Pons (tissue), 1 donor: Measurements from ENCODE around the gene EPHA4.
A peak's percentile ranks its signal among the peaks of the same experiment; 100 is the strongest.

ENCODE experiments used
- DNase-seq: peaks from one replicate; pipeline ENCODE4 v3.0.0-alpha.2; 2016; ENCODE audit warnings: low spot score

The EPHA4 gene

DNA sequence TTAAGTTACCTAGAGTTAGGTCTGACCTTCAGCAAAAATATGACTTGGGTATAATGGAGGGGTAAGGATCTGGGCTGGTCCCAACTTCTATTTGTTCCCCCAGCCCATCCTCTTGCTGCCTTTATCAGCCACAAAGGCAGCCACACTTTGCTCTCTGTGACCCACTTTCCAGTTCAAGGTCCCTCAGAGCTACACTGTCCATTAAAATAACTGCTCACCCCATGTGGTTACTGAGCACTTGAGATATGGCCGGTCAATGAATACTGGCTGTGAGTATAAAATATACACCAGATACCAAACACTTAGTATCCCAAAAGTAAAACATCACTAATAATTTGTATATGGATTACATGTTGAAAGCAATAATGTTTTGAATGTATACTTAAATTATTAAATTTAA, 67.2 kb downstream of the EPHA4 start:
- DNase-seq: no peak

DNA sequence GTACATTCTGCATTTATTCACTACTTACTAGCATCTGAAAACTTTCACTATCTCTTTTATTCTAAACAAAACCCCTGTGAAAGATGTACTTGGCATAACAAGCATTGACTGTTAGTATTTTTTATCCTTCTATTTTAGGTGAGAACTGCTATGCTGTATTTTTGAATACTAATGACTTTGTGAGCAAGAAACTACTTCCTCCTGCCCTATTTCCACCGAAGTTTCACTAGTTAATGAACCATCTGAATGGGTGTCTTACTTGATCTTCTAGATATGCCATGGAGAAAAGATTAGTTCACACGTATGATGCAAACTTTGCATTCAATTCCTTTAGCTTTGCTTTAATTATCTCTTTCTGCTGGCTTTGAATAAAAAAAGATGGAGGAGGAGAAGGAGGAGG, 68.1 kb downstream of the EPHA4 start:
- DNase-seq: no peak

DNA sequence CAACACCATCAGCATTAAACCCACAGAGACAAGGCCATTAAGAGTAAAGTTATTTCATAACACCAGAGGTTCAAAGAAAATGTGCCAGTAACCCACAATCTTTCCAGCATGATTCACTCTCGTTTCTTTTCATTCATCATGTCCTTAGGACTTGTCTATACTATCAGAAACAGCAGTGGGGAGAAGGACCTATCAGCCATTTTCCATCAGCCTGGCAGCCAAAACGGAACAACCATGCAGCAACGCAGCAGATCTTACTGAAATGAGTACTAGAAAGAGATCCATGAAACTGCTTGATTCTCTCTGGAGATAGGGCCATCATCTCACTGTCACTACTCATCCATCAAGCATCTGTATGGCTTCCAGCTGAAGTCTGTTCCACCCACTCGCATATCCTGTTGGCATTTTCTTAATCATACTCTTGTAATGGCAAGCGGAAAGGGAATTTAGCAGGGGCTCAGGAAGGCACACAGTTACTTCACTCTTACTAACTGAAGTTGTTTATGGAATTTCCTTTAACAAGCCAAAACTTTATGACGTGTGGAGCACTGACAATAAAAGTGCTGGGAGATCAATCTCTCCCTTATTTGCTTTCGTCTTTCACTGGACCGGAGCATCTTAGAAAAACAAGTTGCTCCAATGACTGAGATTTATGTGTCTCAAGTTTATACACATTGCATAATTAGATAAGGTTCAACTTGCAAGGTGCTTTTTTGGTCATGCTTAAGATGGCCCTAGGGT, 69.7 kb downstream of the EPHA4 start:
- no peak for DNase-seq

DNA sequence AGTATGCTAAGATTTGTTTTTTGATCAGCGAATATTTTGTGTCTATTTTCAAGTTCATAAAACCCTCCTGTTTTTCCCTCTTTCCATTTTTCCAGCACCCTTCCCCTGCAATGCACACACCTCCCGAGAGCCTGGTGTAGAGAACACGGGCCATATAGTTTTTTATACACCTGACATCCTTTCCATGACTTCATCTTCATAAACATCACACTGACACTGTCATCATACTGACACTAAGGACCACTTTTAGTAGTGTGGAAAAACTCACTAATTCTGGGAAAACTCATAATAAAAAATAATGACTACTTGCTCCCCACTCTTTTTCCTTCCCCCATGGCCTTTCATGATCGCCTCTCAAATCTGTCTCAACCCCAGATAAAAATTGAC, 70.2 kb downstream of the EPHA4 start:
- no peak for DNase-seq

DNA sequence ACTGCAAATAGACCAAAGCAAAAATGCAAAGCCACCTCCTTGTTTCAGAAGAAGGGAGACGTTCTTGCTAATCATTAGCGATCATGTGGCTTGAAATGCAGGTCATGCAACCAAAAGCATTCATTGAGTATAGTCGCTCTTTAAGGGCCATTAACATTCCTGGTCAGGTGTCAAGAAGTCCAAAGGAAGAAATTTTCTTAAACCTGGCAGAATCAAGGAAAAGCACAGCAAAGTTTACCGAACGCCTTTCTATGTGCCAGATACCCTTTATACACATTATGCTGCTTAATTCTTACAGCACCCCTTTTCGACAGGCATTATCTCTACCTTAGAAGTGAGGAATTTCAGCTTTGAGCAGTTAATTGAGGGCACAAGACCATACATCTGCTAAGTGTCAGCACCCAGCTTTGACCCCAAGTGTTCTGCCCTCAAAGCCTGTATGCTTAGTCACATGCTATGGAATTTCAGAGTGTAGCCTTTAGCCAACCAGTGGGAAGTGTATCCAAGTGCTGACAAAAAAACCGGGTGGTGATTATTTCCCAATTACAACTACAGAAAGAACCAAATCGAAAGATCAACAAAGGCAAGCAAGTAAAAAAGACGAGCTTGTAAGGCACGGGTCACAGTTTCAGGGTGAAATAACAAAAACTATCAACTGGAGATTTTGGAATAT, 70.8 kb downstream of the EPHA4 start:
- DNase-seq: no peak

DNA sequence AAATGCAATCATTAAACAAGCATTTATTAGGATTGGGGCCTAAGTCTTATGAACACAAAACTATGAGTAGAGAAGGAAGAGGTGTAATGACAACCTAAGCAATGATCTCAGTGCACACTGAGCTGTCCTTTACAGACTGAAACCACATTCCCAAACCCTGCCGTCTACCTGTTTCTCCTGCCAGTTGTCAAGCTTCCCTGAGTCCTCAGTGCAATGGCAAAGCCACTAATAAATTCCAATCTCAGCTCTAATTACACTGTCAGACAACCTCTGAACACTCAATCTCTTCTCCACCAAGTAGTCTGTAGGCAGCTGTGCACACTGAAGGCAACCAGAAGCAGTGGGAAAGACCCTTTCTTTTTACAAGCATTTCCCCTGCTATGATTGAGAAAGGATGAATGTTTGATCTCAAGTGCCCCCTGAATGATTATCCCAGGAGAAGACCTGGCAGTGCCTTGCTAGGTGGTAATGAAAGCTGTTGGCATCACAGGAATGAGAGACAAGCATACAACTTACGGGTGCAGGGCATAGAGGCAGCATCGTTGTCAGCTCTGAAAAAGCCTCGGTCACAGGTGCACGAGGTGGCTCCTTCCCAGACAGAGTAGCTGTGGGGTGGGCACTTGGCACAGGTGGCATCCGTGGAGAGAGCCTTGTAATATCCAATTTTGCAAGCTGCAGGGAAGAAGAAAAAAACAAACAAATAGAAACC, 71.4 kb downstream of the EPHA4 start:
- DNase-seq: no peak

DNA sequence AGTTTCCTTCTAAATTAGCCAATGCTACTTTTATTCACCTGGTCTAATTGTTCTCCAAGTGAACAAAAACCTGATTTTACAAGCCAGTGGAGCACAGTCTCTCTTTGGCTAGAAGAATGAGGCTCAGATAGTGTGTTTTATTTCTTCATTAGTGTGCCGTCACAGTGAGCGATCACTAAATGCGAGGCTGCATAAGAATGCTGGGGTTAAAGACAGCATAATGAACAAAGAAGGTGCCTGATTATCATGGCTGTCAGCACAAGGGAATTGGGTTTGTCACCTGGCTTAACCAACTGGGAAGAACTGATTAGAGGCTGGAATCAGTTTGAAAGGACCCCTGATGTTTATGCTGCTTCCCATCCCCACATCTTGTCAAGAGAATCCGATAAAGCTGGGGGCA, 76.4 kb downstream of the EPHA4 start:
- no peak for DNase-seq

DNA sequence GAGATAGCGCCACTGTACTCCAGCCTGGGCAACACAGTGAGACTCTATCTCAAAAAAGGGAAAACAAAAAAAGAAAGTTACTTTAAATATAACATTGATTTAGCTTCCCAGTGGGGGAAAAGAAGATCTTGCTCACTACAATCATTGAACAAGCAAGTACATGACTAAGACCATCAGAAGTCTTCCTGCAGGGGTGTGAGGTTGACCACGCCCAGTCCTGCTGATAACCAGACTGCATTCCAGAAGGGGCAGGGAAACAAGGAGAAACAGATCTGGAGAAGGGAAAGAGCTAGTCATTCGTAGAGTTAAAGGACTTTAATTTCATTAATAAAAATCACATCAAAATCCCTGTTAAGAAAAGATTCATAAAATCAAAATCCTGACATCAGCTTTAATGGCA, 77.5 kb downstream of the EPHA4 start:
- no peak for DNase-seq

DNA sequence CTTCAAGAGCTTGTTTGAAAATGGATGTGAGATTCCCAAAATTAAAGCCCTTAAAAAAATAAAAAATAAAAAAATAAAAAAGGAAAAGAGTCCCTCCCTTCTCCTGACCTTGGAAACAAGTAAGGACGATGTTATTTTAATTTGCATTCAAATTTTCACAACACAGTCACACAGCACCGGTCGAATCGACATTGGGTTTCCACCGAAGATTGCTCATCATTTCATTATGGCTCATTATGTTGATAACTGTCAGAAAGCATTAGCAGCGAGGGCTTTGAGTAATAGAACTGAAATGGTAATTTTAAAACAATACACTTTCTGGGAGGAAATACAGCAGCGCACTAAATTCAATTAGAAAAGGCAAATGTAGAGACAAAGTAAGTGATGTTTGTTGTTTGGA, 78.7 kb downstream of the EPHA4 start:
- DNase-seq: no peak

DNA sequence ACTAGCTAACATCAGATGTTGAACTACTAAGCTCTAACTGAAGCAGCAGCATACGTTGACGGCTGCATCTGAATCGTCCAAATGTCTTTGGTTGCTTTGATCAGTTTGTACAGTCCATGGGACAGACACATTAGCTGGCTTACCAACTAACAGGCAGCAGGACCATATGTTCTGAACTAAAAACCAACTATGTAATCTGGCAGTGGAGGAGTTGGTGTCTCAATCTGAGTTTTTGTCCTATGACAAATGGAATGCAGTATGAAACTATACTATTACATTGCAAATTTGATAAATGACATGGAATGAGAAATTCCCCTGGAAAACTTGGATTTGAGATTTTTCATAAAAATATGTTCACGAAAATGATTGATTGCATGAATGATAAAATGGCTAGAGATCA, 79.5 kb downstream of the EPHA4 start:
- no peak for DNase-seq

DNA sequence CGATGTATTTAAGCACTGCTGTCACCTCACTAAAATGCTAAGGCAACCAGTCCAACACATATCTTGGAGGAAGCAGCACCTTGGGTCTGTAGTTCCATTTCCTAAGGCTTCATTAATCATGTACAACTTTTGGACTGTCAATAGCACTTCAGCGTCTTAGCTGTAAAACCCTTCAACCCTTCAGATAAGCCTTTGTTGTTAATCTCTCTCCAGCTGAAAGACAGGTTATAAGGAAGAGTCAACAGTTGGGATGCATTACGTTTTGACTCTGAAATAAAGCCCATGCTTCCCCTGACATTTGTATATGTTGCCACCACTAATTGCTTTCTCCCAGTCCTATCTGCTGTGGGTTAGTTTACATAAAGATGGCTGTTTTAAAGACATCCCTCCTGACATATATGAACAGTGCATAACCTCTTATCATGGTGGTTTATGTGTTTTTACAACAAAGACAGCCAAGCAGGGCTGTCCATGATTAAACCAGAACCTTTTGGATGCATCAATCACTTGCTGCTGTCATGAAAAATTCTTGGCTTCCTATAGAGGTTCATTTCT, 81.5 kb downstream of the EPHA4 start:
- no peak for DNase-seq

DNA sequence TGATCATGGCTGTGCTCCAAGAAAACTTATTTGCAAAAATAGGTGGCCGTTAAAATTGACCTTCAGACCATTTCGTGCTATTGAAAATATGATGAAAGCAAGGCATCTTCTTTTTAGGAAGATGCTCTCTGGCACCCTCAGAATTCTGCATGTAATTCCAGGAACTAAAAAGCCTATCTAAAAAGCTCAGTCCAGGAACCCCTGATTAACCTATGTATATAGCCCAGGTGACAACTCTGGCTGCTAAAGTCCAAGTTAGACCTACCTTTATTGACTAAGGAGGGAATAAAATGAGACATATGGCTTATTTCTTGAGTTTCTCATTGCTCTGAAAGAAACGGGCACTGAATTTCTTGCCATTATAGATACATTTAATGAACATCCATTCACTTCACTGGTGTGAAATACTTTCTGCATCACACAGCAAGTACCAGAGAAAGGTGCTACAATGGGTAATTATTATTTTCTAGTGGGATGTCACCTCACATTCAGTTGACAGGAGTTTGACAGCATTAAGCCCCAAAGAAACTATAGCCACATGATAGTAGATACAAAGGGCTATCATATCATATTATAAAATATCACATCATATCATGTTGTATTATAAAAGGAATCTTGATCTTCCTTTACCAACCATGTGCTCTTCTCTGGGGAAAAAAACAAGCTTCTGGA, 83.8 kb downstream of the EPHA4 start:
- no peak for DNase-seq

DNA sequence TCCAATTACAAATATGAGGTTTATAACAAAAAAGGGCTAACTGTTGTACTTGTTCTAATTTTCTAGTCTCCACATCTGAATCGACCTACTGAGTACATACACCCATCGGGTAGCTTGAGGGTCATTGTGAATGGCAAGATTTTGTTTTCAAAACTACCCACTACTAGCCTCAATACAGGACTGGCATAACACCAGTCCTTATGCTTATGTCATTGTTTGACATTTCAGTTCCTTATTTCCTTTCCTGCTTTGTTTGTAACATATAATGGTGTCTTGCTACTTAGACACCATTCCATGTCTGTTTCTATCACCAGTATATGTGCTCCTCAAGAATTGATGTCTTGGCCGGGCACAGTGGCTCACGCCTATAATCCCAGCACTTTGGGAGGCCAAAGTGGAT, 86.0 kb downstream of the EPHA4 start:
- no peak for DNase-seq

DNA sequence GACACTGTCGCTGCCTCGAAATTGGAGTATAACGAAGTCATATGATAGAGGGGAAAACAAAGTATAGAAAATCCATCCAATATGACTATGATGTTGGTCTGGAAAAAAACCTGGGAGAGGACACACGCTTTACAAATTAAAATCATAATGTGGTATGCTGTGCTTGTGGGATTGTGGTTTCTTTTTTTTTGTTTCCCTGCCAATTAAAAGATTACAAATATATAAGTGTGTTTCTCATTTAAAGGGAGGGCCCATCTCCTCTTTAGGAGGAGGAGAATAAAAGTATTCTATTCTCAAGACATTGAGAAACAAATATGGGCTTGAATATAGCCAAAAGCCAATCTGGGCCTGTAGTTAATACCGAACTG, 86.6 kb downstream of the EPHA4 start:
- no peak for DNase-seq

DNA sequence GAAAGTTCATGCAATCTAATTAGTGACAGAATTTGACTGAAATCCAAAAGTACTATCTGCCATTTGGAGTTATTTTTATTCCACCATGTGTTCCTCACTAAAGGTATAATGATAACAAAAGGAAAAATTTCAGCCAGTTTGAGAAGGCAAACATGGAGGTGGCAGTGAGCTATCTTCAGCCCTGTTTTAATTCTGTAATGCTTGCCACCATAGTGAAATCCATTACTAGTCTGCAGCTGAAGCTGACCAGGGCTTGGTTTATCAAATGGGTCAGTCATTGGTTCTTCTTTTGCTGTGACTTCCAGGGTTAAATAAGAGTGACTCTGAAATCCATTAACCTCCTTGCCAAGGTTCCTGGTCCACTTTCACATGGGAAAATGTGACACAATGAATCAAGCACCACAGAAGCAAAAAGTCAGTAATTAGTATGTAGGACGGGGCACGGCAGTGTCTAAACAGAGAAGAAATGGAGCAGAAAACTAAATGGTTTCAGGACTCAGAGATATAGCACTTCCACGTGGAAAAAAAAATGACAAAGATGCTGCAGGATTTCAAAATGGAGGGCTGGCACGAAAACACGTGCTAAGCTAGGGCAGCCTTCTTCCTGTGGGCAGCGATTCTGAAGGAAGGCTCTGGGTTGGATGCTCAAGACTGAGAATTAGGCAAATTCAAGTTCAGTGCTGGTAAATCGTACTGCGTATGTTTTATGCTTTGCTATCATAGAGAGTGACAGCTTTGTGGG, 87.2 kb downstream of the EPHA4 start:
- peak; percentile 26 for DNase-seq

DNA sequence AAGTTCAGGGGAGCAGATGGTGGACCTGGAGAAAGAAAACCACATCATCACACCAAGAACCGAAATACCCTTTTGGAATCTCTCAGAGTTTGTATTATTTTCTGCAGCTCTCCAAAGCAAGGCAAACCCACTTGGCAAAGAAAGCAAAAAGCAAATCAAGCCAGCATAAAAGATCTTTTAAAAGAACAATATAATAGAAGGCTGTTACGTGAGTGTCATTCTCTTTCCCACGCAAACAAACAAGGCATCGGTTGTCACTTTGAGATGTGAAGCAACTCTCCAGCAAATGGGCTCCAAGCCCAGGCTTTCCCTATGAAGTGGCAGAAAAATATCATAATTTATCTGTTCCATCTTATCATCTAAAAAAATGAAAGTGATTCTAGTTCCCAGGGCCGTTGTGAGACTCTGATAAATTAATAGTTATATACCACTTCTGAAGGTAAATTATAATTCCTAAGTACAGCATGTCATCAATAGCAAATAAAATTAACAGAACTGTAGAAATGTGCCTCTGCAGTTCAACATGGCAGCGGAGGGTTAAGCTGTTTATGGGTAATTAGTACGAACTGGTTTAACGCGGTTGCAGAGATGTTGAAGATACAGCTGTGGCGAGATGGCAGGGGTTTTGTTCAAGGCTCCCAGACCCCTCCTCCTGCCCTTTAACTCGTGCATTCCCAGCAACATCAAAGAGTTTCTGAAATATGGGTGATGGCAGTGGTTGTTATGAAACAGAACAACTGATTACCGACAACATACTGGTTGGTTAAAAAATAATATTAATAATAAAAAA, 89.2 kb downstream of the EPHA4 start:
- DNase-seq: peak; percentile 27

DNA sequence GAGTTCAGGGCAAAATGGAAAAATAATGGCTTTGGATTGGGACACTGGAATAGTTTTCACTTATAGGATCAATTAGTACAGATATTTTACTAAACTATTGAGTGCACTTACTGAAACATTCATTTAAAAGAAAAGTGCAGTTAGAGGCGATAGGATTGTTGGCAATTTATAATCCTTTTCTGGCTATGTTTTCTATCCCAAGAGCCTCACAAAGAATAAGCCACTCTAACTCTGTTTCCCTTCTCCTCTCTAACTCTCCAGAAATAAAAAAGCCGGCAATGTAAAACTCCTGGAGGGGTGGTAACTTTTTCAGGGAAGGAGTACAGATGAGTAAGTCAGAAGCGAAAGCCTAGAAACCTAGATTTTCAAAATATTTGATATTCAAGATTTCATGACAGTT, 91.3 kb downstream of the EPHA4 start:
- no peak for DNase-seq

DNA sequence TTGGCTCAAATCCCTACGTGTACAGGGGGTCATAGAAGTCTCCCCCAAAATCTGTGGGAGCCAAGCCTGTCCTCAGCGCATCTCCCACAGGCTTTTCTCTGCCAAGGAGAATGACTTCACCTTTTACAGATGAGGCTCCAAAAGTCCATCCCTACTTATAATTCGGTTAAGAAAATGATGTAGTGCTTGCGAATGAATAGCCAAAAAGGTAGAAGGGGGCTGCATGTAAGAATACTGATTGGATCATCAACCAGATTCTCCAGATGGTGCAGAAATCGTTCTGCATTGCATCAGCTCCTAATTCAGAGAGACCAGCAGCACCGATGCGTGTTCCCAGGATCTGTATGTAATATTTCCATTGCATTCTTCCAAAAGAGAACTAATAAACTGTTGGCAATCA, 91.9 kb downstream of the EPHA4 start:
- DNase-seq: no peak

DNA sequence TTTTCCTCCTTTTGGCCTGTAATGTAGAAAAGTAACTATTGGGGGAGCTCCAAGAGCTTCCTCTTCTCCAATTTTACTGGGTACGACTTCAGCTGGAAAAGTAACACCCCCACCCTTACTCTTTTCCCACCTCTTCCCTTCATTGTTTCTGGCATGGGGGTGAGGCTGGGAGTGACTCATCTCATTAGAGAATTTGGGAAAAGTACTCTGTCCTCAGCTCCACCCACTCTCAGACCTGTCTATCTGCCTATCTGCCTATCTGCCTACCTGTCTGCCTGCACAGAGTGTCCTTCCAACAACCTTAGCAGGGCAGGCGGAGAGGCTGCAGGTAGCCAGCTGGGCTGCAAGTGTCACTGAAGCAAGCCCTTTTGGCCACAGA, 93.6 kb downstream of the EPHA4 start:
- no peak for DNase-seq

DNA sequence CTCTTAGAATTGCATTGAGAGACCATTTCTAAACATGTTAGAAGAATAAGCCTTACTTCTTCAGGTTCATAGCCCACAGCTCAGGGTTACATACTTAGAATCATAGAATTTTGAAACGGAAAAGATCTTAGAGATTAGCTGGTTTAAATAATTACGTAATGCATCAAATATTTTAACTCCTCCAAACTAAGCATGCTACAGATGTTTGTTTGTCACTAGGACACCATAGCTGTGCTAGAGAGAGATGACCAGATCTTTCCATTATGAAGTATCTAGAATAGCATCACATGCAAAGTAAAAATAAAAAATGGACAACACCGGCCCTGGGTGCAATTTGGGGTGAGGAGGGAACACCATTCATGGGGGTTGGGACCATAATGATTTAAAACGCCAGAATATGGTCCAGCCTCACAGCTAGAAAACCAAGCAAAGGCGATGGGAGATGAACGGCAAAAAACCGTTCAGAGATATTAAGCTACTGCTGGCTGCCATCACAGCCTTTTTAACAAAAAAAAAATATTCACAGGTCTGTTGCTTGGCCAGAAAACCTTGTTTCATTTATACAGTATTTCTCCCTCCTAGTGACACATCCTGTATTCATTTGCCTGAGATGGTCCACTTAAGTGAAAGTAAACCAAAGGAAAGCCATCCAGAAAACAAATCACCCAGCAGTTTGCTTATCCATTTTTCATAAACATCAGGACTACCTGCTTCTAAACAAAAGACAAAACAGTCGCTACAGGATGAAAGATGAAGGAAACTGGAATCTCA, 94.2 kb downstream of the EPHA4 start:
- DNase-seq: no peak
